Activated CD8-positive, alpha-beta T cell treated with anti-CD3 and anti-CD28 coated beads for 36 hours (primary cell): ENCODE results near the gene KDM4D. TPM values are rescaled to one million over a fixed set of nuclear protein-coding genes. Genes with fewer than 3 reads are reported as not detected.

Experiments
- ATAC-seq: fragments of 200-7000 bp; cut with Tn5 transposase; one replicate; pipeline ENCODE4 v1.10.0; 2021; ENCODE audit warnings: mild to moderate bottlenecking, moderate library complexity
- CTCF ChIA-PET: fragments of 350-600 bp; sonication (Branson Sonifier 250); formaldehyde crosslinking; loops from one replicate; lab custom pipeline; 2021; ENCODE audit warnings: antibody characterized with exemption; lab: Charles Lee
- POLR2A ChIA-PET: fragments of 350-600 bp; sonication (Branson Sonifier 250); formaldehyde crosslinking; loops from one replicate; lab custom pipeline; 2021; ENCODE audit warnings: antibody characterized with exemption; lab: Charles Lee
- DNase-seq: peaks from one replicate; pipeline ENCODE4 v3.0.0-alpha.2; 2020
- H3K27ac Mint-ChIP-seq: one replicate; pipeline ENCODE4 v1.8.0; 2021; ENCODE audit warnings: mild to moderate bottlenecking, mixed read lengths
- H3K27me3 Mint-ChIP-seq: one replicate; pipeline ENCODE4 v1.8.0; 2021; ENCODE audit warnings: mixed read lengths
- H3K36me3 Mint-ChIP-seq: one replicate; pipeline ENCODE4 v1.8.0; 2021; ENCODE audit warnings: low read depth, mixed read lengths
- H3K4me1 Mint-ChIP-seq: one replicate; pipeline ENCODE4 v1.8.0; 2021; ENCODE audit warnings: low read depth, mixed read lengths
- H3K4me3 Mint-ChIP-seq: one replicate; pipeline ENCODE4 v1.8.0; 2021; ENCODE audit warnings: mild to moderate bottlenecking, moderate library complexity, mixed read lengths
- H3K9me3 Mint-ChIP-seq: one replicate; pipeline ENCODE4 v1.8.0; 2021; ENCODE audit warnings: mixed read lengths
- CTCF ChIP-seq: fragments of 200-600 bp; IDR thresholded peaks from one replicate; pipeline ENCODE4 v1.8.0; 2022; ENCODE audit warnings: antibody characterized with exemption, mild to moderate bottlenecking
- intact Hi-C: fragments of 100-400 bp; cut with micrococcal nuclease; formaldehyde crosslinking; loops from one replicate; pipeline ENCODE4 v1.10.0; 2022
- total RNA-seq, 2 experiments: library from RNA; stranded (reverse); gene quantifications; one replicate each; pipeline ENCODE4 v1.2.3, GENCODE V29; 2021

The KDM4D gene
- total RNA-seq, 2 experiments from 2014 or later = 1.1 to 1.6 TPM

DNA sequence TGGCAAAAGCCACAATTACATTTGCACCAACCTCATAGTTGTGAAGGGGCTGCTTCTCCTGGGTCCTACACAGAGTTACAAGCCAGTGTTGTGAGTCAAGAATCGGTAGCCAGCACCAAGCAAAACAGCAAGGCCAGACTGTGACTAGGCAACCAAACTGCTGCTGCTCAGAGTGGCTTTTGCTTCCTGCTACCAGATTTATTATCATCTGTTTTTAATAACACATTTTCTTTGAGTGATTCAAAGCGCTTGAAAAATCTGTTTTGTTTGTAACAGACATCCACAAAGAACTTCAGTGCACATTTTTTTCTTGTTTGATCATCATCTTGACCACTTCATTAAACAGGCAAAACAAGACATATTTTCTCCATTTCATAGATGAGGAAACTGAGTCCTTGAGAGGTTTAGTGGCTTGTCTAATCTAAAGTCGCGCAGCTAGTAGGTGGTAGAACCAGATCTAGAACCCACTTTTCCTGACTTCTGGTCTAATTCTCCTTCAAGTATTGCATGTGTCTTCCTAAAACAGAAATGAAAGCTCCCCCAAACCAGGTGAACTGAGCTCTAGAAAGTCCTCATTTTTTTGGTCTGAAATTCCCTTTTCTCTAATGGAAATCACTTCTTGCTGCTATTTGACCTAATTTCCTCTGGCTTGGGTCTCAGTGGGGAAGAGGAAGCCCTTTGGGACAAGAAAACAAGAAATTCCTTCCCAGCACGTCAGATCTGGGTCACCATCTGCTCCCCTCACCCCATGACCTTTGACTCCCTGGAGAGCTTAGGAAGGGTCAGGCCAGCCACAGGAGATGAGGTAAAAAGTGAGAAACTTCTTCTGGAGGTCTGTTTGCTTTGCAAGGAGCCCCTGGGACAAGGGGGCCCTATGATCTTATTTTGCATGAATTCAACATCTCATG lies 40.0 kb upstream of the KDM4D start:
- Mint-ChIP-seq H3K27me3 (no peaks in the 10 kb centered on the region), H3K4me3 (no peak overlapping the region), H3K27ac (no peak overlapping the region), H3K36me3 (no peaks in the 10 kb centered on the region), H3K9me3 (peaks cover 4% of the 10 kb centered on the region), H3K4me1 (peaks cover 36% of the 10 kb centered on the region)
- CTCF ChIA-PET = interaction anchor here (0.6 to 1.5 kb wide), 4 partner anchors 9 to 148 kb away, joined by 3 to 5 read pairs (median 3); no protein-coding TSS in a partner anchor
- POLR2A ChIA-PET = no interaction called here
- intact Hi-C loops = no loop called here
- TF ChIP-seq CTCF = no peak
- ATAC-seq (no peak), DNase-seq (no peak)

- Mint-ChIP-seq H3K4me3 (no peak overlapping the region), H3K36me3 (no peaks in the 10 kb centered on the region), H3K9me3 (peaks cover 4% of the 10 kb centered on the region), H3K27ac (no peak overlapping the region), H3K4me1 (peaks cover 29% of the 10 kb centered on the region), H3K27me3 (no peaks in the 10 kb centered on the region)
- peak; percentile 66 for ATAC-seq
- CTCF ChIA-PET = interaction anchor here (1.1 to 1.5 kb wide), 3 partner anchors 11 to 149 kb away, joined by 3 to 5 read pairs (median 3); no protein-coding TSS in a partner anchor
- POLR2A ChIA-PET = no interaction called here
- intact Hi-C loops = no loop called here
- peak; percentile 23 for DNase-seq
- no peak for TF ChIP-seq CTCF
Observed at GRCh38 chr11:94934362-94934761, 39.1 kb upstream of the KDM4D start.

DNA sequence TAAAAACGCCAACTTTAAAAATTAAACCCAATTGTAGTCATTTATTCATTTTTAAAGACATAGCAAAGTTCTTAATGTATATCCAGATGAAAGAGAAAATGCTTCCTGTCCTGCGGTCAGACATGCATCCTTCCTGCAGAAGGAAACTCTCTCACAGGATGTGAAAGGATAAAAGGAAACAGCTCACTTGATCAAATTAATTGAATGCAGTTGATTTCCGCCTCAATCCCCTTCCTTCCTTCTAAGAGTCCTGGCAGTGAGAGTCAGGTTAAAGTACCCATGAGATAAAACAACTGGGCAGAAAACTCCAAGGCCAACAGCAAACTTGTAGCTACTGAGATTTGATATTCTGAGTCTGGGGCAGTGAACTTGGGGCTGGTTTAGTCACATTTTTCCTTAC lies 38.7 kb upstream of the KDM4D start:
- Mint-ChIP-seq H3K4me1 (peaks cover 29% of the 10 kb centered on the region), H3K4me3 (no peak overlapping the region), H3K36me3 (no peaks in the 10 kb centered on the region), H3K27me3 (no peaks in the 10 kb centered on the region), H3K9me3 (peaks cover 4% of the 10 kb centered on the region), H3K27ac (no peak overlapping the region)
- ChIA-PET POLR2A (no interaction called here), CTCF (interaction anchor here (1.4 to 1.5 kb wide), 2 partner anchors 13 to 149 kb away, joined by 3 to 5 read pairs; no protein-coding TSS in a partner anchor)
- no peak for ATAC-seq
- DNase-seq = no peak
- TF ChIP-seq CTCF = no peak
- intact Hi-C loops = no loop called here

DNA sequence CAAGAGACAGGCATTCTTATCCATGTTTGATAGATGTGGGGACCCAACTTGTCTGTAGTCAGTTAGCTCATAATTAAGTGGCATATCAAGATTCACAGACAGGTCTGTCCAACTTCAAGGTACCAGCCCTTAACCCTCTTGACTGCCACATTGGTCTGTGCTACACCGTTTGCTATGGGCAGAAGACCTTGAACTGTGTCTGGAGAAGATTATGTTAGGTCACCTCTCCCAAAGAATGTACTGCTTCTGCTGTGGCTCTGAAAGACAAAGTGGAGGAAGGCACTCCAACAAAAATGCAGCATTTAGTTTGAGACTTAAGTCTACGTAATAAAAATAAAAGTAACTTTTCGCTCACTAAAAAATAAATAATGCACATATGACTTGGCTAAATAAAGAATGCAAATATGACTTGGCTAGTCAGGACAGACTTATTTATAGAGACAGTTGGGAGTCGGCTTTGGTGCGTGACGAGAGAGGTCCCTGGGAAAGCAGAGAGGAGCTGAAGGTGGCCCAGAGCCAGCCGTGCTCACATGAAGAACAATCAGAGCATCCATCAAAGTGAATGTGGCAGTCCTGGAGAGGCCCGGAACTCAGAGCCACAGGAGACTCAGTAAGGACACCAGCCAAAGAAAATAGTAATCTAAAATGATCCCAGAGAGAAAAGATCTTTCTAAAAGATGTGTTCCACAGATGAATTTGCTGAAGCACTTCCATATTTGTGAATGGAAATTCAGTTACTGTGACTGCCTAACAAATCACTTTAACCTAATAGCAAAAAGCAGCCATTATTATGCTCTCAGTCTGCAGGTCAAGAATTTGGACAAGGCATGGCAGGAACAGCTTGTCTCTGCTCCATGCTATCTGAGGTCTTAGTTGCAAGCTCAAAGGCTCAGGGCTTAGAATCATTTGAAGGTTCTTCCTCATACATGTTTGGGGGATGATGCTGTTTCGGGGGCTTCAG lies 35.1 kb upstream of the KDM4D start:
- Mint-ChIP-seq H3K27me3 (no peaks in the 10 kb centered on the region), H3K4me3 (no peak overlapping the region), H3K36me3 (no peaks in the 10 kb centered on the region), H3K9me3 (no peaks in the 10 kb centered on the region), H3K4me1 (peaks cover 25% of the 10 kb centered on the region), H3K27ac (no peak overlapping the region)
- no peak for TF ChIP-seq CTCF
- ATAC-seq (no peak), DNase-seq (no peak)
- intact Hi-C loops = no loop called here
- ChIA-PET CTCF (no interaction called here), POLR2A (no interaction called here)
